OCI-LY1 (cell line): ENCODE results near the gene RASSF5.
"Not testable (repeated sequence)": the region's sequence is repeated elsewhere in the genome, so short reads cannot be mapped to it uniquely, and the experiment has no call there.

Experiments used
- H2AFZ ChIP-seq: fragments of 200-600 bp; sonication (generic), shearing (Covaris generic); 2 replicates; pipeline ENCODE4 v1.6.0; 2014; ENCODE audit warnings: antibody characterized with exemption, mild to moderate bottlenecking, low read length
- H3F3A ChIP-seq: fragments of 200-600 bp; sonication (generic), shearing (Covaris generic); 2 replicates; pipeline ENCODE4 v1.6.0; 2014; ENCODE audit warnings: mild to moderate bottlenecking, antibody characterized with exemption, low read length, moderate library complexity; ENCODE audit not compliant: insufficient read depth
- H3K27ac ChIP-seq: fragments of 200-600 bp; sonication (generic); 2 replicates; pipeline ENCODE4 v1.5.1; 2014; ENCODE audit warnings: low read length, mixed run types, mild to moderate bottlenecking, low read depth; ENCODE audit not compliant: poor library complexity, severe bottlenecking
- H3K27me3 ChIP-seq: fragments of 200-600 bp; sonication (generic); 2 replicates; pipeline ENCODE4 v1.6.0; 2014; ENCODE audit warnings: antibody characterized with exemption, mild to moderate bottlenecking, low read length, moderate library complexity; ENCODE audit not compliant: insufficient read depth
- H3K36me3 ChIP-seq: fragments of 200-600 bp; sonication (generic); 2 replicates; pipeline ENCODE4 v1.6.1; 2014; ENCODE audit warnings: mild to moderate bottlenecking, antibody characterized with exemption, low read length, moderate library complexity, mixed read lengths; ENCODE audit not compliant: insufficient read depth
- H3K4me1 ChIP-seq: fragments of 200-600 bp; sonication (generic); 2 replicates; pipeline ENCODE4 v1.5.1; 2014; ENCODE audit warnings: mild to moderate bottlenecking, low read length, moderate library complexity; ENCODE audit not compliant: insufficient read depth, severe bottlenecking
- H3K4me2 ChIP-seq: fragments of 200-600 bp; sonication (generic), shearing (Covaris generic); 2 replicates; pipeline ENCODE4 v1.6.1; 2014; ENCODE audit warnings: low read length
- H3K4me3 ChIP-seq: fragments of 200-600 bp; sonication (generic); 2 replicates; pipeline ENCODE4 v1.5.1; 2014; ENCODE audit warnings: low read length, low read depth, mild to moderate bottlenecking, mixed read lengths; ENCODE audit not compliant: poor library complexity, severe bottlenecking
- H3K79me2 ChIP-seq: fragments of 200-600 bp; shearing (Covaris generic); 2 replicates; pipeline ENCODE4 v1.6.1; 2016; ENCODE audit warnings: mixed run types, low read length, mixed read lengths; ENCODE audit not compliant: insufficient read depth
- H3K9ac ChIP-seq: fragments of 200-600 bp; sonication (generic), shearing (Covaris generic); 2 replicates; pipeline ENCODE4 v1.6.1; 2014; ENCODE audit warnings: mild to moderate bottlenecking, low read length, mixed read lengths
- H3K9me2 ChIP-seq: fragments of 200-600 bp; sonication (generic), shearing (Covaris generic); 2 replicates; pipeline ENCODE4 v1.6.1; 2014; ENCODE audit warnings: low read depth, mild to moderate bottlenecking, low read length, mixed read lengths
- H3K9me3 ChIP-seq: fragments of 200-600 bp; shearing (Covaris generic); 2 replicates; pipeline ENCODE4 v1.6.1; 2014; ENCODE audit warnings: low read length, mixed read lengths
- H4K20me1 ChIP-seq: fragments of 200-600 bp; sonication (generic), shearing (Covaris generic); 2 replicates; pipeline ENCODE4 v1.6.0; 2016; ENCODE audit warnings: mild to moderate bottlenecking, low read length; ENCODE audit not compliant: insufficient read depth
- EZH2 ChIP-seq: fragments of 200-600 bp; sonication (generic), shearing (Covaris generic); IDR thresholded peaks from 2 replicates; pipeline ENCODE4 v1.8.0; 2017; ENCODE audit warnings: borderline replicate concordance, mixed run types, mild to moderate bottlenecking, antibody characterized with exemption, low read length, moderate library complexity, mixed read lengths
- TF ChIP-seq, protein P1 (sequence below): fragments of 200-600 bp; sonication (generic), shearing (Covaris generic); IDR thresholded peaks from 2 replicates; pipeline ENCODE4 v1.5.1; 2017; ENCODE audit warnings: mild to moderate bottlenecking, antibody characterized with exemption, low read length, moderate library complexity, mixed read lengths

Gene RASSF5

GRCh38 chr1:206480211-206480610 is 27.1 kb upstream of the RASSF5 start:
- H3K79me2 ChIP-seq, result no peaks in the 10 kb centered on the region
- no peaks in the 10 kb centered on the region for H3F3A ChIP-seq
- H3K4me2 ChIP-seq, result no peak overlapping the region
- TF ChIP-seq EZH2, result no peak
- TF ChIP-seq, protein P1, sequence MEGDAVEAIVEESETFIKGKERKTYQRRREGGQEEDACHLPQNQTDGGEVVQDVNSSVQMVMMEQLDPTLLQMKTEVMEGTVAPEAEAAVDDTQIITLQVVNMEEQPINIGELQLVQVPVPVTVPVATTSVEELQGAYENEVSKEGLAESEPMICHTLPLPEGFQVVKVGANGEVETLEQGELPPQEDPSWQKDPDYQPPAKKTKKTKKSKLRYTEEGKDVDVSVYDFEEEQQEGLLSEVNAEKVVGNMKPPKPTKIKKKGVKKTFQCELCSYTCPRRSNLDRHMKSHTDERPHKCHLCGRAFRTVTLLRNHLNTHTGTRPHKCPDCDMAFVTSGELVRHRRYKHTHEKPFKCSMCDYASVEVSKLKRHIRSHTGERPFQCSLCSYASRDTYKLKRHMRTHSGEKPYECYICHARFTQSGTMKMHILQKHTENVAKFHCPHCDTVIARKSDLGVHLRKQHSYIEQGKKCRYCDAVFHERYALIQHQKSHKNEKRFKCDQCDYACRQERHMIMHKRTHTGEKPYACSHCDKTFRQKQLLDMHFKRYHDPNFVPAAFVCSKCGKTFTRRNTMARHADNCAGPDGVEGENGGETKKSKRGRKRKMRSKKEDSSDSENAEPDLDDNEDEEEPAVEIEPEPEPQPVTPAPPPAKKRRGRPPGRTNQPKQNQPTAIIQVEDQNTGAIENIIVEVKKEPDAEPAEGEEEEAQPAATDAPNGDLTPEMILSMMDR, result no peak
- H3K9me2 ChIP-seq, result no peaks in the 10 kb centered on the region
- H3K9ac ChIP-seq, result no peak overlapping the region
- H4K20me1 ChIP-seq, result no peaks in the 10 kb centered on the region
- no peak overlapping the region for H3K27ac ChIP-seq
- H3K9me3 ChIP-seq, result no peaks in the 10 kb centered on the region
- H3K4me1 ChIP-seq, result no peaks in the 10 kb centered on the region
- H3K4me3 ChIP-seq, result no peak overlapping the region
- H3K36me3 ChIP-seq, result peaks cover 78% of the 10 kb centered on the region
- no peaks in the 10 kb centered on the region for H3K27me3 ChIP-seq
- no peak overlapping the region for H2AFZ ChIP-seq

- Histone ChIP-seq H3K36me3 (peaks cover 67% of the 10 kb centered on the region; the same call in 1 of the 2 replicates), H3K27me3 (no peaks in the 10 kb centered on the region), H3K4me2 (no peak overlapping the region), H3K9me3 (no peaks in the 10 kb centered on the region), H4K20me1 (no peaks in the 10 kb centered on the region), H3K9ac (no peak overlapping the region), H3K9me2 (no peaks in the 10 kb centered on the region), H3K27ac (no peak overlapping the region), H3K4me1 (no peaks in the 10 kb centered on the region), H3K79me2 (no peaks in the 10 kb centered on the region), H2AFZ (no peak overlapping the region), H3K4me3 (no peak overlapping the region), H3F3A (no peaks in the 10 kb centered on the region)
- TF ChIP-seq, protein P1, result no peak
- TF ChIP-seq EZH2, result no peak
Measured at GRCh38 chr1:206482611-206483010, 24.7 kb upstream of the RASSF5 start.

DNA sequence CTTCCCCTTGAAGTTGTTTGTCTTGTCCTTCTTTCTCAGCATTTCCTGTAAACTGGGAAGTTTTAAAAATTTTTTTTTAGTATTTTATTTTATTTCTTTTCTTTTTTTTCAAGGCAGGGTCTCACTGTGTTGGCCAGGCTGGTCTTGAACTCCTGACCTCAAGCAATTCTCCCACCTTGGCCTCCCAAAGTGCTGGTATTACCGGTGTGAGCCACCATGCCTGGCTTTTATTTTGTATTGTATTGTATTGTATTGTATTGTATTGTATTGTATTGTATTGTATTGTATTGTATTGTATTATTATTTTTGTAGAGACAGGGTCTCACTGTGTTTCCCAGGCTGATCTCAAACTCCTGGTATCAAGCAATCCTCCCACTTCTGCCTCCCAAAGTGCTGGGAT is 23.5 kb upstream of the RASSF5 start:
- not testable (repeated sequence) for H3K79me2 ChIP-seq, H3K9me3 ChIP-seq, H2AFZ ChIP-seq, H4K20me1 ChIP-seq, H3K27ac ChIP-seq, H3K9ac ChIP-seq, H3K27me3 ChIP-seq, H3K4me1 ChIP-seq, H3F3A ChIP-seq, H3K9me2 ChIP-seq, H3K4me2 ChIP-seq, H3K4me3 ChIP-seq
- peaks cover 55% of the 10 kb centered on the region; the same call in 1 of the 2 replicates for H3K36me3 ChIP-seq

DNA sequence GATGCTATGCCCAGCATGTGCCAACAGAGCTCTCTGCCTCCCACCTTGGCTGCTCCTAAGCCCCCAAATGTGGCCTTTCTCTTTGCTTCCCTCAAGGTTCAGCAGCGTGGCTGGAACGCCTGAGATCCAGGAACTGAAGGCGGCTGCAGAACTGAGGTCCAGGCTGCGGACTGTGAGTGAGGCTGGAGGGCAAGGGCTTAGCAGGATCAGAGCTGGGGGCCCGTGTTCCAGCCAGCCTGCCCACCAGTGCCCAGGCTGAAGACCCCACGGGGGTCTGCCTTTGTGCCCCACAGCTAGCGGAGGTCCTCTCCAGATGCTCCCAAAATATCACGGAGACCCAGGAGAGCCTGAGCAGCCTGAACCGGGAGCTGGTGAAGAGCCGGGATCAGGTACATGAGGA is 22.4 kb upstream of the RASSF5 start:
- peaks cover 45% of the 10 kb centered on the region; the same call in 1 of the 2 replicates for H3K36me3 ChIP-seq
- H3F3A ChIP-seq, result no peaks in the 10 kb centered on the region
- H3K9me2 ChIP-seq, result no peaks in the 10 kb centered on the region
- H3K4me1 ChIP-seq, result no peaks in the 10 kb centered on the region
- no peaks in the 10 kb centered on the region for H4K20me1 ChIP-seq
- no peaks in the 10 kb centered on the region for H3K9me3 ChIP-seq
- H3K79me2 ChIP-seq, result no peaks in the 10 kb centered on the region
- H3K4me3 ChIP-seq, result no peak overlapping the region
- TF ChIP-seq, protein P1, result no peak
- no peak for TF ChIP-seq EZH2
- H3K9ac ChIP-seq, result no peak overlapping the region
- H3K4me2 ChIP-seq, result no peak overlapping the region
- no peaks in the 10 kb centered on the region for H3K27me3 ChIP-seq
- H2AFZ ChIP-seq, result no peak overlapping the region
- H3K27ac ChIP-seq, result no peak overlapping the region
